Left ventricle myocardium superior (tissue), 1 donor: Measurements from ENCODE around the gene RFX1. TPM values are rescaled to one million over a fixed set of nuclear protein-coding genes. Genes with fewer than 3 reads are reported as not detected.
"Not testable (repeated sequence)": the region's sequence is repeated elsewhere in the genome, so short reads cannot be mapped to it uniquely, and the experiment has no call there.

ENCODE experiments used
- ATAC-seq: fragments of 200-7000 bp; cut with Tn5 transposase; one replicate; pipeline ENCODE4 v1.9.1; 2020; ENCODE audit warnings: mild to moderate bottlenecking, moderate library complexity
- DNase-seq: peaks from one replicate; pipeline ENCODE4 v3.0.0-alpha.2; 2020
- intact Hi-C: fragments of 100-400 bp; cut with micrococcal nuclease; formaldehyde crosslinking; loops from one replicate; pipeline ENCODE4 v1.11.0; 2022
- long read RNA-seq: library from polyadenylated mRNA; unstranded; transcript quantifications from one replicate; pipeline ENCODE4 v2.0.0, GENCODE V29; 2021
- total RNA-seq: library from RNA; stranded (reverse); fragmentation: NEBNext Ultra II Directional; extraction: Animal tissue kit (Norgen Biotek cat#: 25700); gene quantifications from one replicate; pipeline ENCODE4 v1.2.1, GENCODE V29; 2021
- donor health status: DM: no; HTN: yes; CAD: no; lungs with severe emphysema.

Gene RFX1
- 15.7 TPM for total RNA-seq
- long read RNA-seq, partial matches to known transcripts = 0 of 8 reads
- long read RNA-seq, other reads (novel, unspliced or antisense) = 8 of 8 reads

DNA sequence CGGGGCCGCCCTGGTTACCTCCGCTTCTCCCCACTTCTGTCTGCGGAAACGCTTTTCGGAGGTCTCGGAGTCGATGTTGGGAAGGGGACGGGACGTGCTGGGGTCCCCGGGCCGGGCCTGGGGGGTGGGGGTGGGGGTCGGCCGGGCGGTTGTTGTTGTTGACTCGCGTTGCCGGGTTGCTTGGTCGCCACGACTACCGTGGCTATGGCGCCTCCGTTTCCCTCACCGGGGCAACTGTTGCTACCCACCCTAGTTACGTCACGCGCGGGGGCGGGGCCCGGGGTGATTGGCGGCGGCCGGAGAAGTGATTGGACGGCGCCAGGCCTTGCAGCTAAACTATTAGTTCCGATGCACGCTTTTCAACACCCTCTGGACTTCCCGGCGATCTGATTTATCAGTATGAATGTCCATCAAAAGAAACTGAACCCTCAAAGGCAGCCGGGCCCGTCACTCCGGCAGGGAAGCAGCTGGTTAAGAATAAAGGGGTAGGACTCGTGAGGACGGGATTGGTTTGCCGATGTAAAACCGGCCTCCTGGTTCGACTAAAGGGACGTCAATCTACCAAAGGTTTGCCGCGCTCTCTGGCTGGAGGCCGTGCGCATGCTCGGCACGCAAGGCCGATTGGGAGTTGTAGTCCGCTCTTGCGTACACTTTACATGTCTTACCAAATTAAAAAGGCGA lies at the start of gene RFX1:
RFX1 (minus strand) TSS at position 236 of the 681 bp plus-strand sequence. CDS start 12,477 bp downstream, outside the sequence.
- peak; percentile 88 for ATAC-seq
- intact Hi-C loops = no loop called here
- peak; percentile 100 for DNase-seq

DNA sequence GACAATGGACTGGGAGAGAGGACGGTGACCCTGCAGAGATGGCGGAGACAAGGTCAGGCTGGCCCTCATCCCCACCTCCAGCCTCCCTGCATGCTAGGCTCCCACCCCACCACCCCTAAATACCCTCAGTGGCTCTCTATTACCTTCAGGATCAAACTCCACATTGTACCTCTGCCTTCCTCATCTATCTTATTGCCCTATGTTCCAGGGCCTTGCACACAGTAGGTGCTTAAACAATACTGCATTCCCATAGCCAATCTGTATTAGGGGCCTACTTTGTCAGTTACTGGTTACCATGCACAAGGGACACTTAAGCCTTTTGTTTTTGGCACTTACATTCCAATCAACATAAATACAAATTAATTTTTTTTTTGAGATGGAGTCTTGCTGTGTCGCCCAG lies 49.3 kb upstream of the RFX1 start:
- intact Hi-C loops = no loop called here
- no peak for DNase-seq
- no peak for ATAC-seq

DNA sequence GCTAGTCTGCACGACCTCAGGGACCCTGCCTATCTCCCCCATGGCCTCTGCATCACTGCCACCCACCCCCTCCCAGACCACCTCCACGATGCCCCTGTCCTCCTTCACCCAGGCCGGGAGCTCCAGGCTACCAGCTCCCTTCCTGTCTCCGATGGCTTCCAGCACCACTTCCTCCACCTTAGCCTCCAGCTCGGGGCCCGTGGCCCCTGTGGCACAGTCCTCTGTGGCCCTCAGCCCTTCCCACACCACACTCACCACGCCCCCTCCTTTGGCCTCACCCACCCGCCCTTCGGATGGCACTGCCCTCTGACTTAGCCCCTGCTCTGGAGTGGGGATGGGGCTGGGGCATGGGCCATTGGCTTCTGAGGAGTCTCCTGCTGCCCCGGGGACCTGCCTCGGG lies 48.6 kb upstream of the RFX1 start:
- intact Hi-C loops = no loop called here
- ATAC-seq (no peak), DNase-seq (no peak)

DNA sequence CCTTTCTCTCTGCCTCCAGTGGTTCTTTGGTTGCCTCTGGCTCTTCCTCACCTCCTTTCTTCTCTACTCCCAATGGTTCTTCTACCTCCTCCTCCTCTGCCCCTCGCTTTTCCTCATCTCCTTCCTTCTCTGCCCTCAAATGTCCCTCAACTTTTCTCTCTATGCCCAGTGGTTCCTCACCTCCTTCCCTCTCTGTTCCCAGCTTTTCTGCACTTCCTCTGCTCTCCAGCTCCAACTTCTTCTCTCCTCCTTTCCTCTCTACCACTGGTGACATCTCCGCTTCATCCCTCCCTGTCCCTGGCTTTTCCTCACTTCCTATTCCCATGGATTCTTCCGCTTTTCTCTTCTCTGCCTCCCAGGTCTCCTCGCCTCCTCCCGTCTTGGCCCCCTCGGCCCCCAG lies 48.0 kb upstream of the RFX1 start:
- no peak for DNase-seq
- intact Hi-C loops = no loop called here
- no peak for ATAC-seq

DNA sequence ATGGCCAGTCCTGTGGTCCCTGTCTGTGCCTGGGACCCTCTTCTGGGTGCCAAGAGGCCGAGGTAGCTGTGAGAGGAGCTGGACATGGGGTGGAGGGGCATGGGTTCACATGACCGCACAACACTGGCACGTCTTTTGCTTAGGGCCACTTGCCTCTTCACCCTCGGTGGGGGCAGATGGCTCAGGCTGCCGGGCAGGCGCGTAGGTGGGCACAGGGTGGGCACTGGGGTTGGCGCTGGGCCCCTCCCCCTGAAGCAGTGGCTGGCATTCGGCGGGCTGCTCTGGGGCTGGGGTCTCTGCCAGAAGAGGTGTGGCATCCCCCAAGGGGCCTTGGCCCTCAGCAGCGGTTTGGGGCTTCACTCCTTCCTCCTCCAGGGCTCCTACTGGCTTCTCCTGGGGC lies 47.4 kb upstream of the RFX1 start:
- intact Hi-C loops = no loop called here
- ATAC-seq (no peak), DNase-seq (no peak)

DNA sequence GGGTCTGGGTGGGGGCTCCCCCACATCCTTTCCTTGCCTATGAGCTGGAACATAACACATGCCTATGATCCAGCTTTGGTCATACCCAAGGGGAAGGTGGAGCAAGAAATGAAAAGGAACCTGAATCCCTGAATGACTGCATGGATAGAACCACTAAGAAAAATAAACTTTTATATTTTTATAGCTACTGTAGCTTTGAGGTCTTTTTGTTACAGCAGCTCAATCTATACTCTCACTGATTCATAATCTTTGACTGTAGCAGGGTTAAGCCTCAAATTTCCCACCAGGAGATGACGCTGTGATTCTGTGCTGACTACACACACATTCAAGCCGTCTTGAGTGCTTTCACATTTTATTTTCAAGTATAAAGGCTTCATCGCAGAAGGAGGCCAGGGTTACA lies 46.9 kb upstream of the RFX1 start:
- ATAC-seq (no peak), DNase-seq (no peak)
- intact Hi-C loops = no loop called here

DNA sequence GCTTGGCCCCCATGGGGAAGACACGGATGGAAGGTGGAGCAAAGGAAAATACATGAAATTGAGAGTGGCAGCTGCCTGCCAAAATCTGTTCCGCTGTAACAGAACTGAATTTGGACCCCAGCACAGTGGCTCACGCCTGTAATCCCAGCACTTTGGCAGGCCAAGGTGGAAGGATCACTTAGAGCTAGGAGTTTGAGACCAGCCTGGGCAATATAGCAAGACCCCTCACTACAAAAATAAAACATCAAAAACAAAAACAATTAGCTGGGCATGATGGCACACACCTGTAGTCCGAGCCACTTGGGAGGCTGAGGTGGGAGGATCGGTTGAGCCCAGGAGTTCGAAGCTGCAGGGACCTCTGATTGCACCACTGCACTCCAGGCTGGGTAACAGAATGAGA lies 46.4 kb upstream of the RFX1 start:
- intact Hi-C loops = no loop called here
- DNase-seq (no peak), ATAC-seq (no peak)

DNA sequence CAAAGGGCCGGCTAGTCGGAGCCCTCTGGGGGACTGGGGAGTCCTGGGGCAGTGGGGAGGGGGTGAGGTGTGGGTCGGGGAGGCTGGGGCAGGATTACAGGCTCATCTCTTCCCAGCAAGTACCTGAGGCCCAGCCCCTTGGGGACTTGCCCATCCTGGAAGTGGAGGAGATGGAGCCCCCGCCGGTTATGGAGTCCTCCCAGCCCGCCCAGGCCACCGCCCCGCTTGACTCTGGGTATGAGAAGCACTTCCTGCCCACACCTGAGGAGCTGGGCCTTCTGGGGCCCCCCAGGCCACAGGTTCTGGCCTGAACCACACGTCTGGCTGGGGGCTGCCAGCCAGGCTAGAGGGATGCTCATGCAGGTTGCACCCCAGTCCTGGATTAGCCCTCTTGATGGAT lies 45.9 kb upstream of the RFX1 start:
- no peak for ATAC-seq
- no peak for DNase-seq
- intact Hi-C loops = no loop called here

DNA sequence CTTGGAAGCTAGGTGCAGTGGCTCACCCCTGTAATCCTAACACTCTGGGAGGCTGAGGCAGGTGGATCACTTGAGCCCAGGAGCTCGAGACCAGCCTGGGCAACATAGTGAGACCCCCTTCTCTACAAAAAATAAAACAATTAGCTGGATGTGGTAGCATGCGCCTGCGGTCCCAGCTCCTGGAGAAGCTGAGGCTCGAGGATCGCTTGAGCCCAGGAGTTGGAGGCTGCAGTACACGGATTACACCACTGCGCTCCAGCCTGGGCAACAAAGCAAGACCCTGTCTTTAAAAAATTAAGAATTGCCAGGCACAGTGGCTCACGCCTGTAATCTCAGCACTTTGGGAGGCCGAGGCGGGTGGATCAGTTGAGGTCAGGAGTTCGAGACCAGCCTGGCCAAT lies 44.8 kb upstream of the RFX1 start:
- ATAC-seq, DNase-seq, intact Hi-C loops: not testable (repeated sequence)

DNA sequence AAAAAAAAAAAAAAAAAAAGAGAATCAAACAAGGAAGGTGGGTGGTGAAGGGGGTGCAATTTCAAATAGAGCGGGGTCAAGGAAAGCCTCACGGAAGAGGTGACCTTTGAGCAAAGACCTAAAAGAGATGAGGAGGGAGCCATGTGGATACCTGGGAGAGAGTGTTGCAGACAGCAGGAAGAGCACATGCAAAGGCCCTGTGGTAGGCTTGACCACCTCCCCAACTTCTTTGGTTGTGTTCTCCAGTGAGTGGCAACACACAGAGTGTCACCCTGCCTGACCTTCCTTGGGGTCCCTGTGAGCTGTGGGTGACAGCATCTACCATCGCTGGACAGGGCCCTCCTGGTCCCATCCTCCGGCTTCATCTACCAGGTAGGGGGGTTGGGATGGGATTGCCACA lies 44.4 kb upstream of the RFX1 start:
- intact Hi-C loops = no loop called here
- no peak for DNase-seq
- no peak for ATAC-seq

DNA sequence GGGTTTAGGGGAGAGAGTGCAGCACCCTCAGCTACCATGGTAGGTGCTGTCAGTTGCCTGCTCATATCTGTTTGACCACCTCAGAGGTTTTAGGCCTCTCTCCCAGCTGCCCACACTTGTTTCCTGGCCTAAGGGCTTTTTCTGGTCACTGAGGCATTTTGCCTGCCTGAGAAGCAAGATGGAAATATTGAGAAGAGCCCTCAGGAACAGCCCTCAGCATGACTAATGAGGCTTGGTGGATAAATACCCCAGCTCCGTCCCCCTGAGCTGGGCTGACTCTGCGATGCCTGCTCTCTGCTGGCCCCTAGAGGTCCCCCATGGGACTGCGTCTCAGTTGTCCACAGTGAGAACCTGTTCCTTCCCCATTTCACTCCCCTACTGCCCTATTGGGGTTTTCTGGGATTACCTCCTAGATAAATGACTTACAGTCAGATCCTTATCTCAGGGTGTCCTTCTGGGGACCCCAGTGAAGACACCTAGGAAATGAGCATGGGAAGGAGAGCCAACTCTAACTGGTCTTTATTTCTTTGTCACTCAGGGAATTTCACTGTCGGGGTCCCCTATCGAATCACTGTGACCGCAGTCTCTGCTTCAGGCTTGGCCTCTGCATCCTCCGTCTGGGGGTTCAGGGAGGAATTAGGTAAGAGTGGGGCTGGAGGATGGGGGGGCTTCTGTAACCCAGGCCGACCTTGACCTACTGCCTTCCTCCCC lies 42.5 kb upstream of the RFX1 start:
- peak; percentile 68 for ATAC-seq
- peak; percentile 67 for DNase-seq
- intact Hi-C loops = no loop called here

DNA sequence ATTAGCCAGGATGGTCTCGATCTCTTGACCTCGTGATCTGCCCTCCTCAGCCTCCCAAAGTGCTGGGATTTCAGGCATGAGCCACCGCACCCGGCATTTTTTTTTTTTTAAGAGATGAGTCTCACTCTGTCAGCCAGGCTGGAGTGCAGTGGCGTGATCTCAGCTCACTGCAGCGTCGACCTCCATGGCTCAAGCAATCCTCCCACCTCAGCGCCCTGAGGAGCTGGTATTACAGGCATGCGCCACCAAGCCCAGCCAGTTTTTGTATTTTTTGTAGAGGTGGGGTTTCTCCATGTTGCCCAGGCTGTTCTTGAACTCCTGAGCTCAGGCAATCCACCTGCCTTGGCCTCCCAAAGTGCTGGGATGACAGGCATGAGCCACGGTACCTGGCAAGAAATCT lies 41.7 kb upstream of the RFX1 start:
- intact Hi-C loops, ATAC-seq, DNase-seq: not testable (repeated sequence)

DNA sequence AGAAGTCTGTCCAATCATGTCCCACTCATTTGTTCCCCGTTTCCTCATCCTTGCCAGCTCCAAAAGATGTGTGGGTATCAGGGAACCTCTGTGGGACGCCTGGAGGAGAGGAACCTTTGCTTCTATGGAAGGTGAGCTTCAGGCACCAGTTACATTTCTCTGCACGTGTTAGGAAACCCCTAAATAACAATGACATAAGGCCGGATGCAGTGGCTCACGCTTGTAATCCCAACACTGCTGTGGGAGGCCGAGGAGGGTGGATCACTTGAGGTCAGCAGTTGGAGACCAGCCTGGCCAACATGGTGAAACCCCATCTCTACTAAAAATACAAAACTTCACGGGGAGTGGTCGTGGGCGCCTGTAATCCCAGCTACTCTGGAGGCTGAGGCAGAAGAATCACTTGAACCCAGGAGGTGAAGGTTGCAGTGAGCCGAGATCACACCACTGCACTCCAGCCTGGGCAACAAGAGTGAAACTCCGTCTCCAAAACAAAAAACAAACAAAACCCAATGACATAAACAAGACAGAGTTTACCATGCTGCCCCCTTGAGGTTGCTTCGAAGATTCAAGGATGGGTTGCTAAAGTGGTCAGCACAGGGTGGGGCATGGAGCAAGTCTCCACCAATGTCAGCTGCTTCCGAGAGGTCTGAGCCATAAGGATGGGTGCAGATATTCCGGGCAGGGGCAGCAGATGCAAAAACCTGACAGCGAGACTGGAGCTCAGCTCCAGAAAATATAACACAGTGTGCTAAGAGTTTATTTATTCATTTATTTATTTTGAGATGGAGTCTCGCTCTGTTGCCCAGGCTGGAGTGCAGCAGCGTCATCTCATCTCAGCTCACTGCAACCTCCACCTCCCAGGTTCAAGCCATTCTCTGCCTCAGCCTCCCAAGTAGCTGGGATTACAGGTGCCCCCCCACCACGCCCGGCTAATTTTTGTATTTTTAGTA lies 36.8 kb upstream of the RFX1 start:
- ATAC-seq = peak; percentile 88
- DNase-seq, intact Hi-C loops: not testable (repeated sequence)

DNA sequence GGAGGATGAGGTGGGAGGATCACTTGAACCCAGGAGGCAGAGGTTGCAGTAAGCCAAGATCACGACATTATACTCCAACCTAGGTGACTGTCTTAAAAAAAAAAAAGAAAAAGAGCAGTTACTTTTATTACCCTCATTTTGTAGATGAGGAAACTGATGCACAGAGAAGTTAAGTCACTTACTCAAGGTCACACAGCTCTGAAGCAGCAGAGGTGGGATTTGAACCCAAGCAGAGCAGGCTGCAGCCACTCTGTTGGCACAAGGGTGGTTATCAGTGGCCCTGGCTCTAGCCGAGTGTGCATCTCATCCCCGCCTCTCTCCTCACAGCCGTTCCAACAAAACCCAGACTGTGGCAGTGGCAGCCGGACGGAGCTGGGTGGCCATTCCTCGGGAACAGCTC lies 33.1 kb upstream of the RFX1 start:
- ATAC-seq (no peak), DNase-seq (no peak)
- intact Hi-C loops = no loop called here

DNA sequence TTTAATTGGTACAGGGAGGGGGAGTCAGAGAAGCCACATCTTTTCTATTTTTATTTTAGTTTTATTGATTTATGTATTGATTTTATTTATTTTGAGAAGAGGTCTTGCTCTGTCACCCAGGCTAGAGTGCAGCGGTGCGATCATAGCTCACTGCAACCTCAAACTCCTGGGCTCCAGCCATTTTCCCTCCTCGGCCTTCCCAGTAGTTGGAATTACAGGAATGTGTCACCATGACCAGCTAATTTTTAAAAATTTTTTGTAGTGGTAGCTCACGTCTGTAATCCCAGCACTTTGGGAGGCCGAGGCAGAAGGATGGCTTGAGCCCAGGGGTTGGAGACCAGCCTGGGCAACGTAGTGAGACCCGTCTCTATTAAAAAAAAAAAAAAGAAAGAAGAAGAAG lies 29.6 kb upstream of the RFX1 start:
- ATAC-seq (no peak), DNase-seq (no peak)
- intact Hi-C loops = no loop called here

DNA sequence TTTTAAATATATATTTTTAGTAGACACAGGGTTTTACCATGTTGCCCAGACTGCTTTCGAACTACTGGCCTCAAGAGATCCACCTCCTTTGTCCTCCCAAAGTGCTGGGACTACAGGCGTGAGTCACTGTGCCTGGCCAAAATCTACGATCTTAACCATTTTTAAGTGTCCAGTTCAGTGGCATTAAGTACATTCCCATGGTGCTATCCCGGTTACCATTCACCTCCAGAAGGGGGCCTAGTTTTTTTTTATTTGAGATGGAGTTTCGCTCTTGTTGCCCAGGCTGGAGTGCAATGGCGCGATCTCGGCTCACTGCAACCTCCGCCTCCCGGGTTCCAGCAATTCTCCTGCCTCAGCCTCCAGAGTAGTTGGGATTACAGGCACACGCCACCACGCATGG lies 29.0 kb upstream of the RFX1 start:
- DNase-seq, intact Hi-C loops, ATAC-seq: not testable (repeated sequence)

DNA sequence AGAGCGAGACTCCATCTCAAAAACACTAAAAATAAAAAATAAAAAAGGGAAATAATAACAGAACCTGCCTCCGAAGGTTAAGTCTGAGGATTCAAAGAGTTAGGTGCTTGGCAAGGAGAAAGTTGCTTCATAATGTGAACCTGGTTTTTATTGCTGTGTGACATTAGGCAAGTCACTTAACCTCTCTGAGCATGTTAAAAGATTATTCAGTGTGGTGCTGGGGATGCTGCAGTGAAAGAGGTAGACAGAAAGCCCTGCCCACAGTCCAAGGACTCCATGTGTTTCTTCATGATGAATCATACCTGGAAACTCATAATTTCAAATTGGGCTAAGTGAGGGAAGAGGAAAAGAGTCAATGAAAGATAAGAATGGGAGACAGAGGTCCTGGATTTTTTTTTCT lies 27.8 kb upstream of the RFX1 start:
- intact Hi-C loops = no loop called here
- ATAC-seq (no peak), DNase-seq (no peak)

DNA sequence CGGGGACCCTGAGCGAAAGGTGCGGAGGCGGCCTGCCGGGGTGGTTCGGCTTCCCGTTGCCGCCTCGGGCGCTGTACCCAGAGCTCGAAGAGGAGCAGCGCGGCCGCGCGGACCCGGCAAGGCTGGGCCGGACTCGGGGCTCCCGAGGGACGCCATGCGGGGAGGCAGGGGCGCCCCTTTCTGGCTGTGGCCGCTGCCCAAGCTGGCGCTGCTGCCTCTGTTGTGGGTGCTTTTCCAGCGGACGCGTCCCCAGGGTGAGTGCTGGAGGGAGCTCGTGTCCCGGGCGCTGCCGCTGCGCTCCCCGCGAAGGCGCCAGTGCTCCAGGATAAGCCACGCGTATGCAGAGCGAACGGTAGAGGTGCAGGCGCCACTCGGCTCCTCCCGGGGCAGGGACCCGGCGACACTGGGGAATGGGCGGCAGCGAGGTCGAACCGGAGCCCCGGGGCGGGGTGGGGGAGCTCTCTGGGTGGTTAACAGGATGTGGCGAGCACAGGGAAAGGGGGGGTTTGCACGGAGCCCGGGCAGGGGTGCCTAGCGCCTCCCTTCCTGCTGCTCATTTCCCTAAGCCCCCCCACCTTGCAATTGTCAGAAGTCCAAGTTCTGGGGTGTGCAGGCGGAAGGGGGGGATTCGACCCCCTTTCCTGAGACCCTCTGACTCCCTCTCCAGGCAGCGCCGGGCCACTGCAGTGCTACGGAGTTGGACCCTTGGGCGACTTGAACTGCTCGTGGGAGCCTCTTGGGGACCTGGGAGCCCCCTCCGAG lies 25.8 kb upstream of the RFX1 start, which contains the start of gene IL27RA:
IL27RA (plus strand) TSS at position 44 of the 762 bp plus-strand sequence; CDS start at position 155, 111 bp downstream.
- intact Hi-C loops = no loop called here
- ATAC-seq (peak; percentile 85), DNase-seq (peak; percentile 78)
